HepG2 (cell line): ENCODE results near the gene PSMB3. TPM values are rescaled to one million over a fixed set of nuclear protein-coding genes. Genes with fewer than 3 reads are reported as not detected.
A peak's percentile ranks its signal among the peaks of the same experiment; 100 is the strongest.

Experiments
- AFF4 ChIP-seq: sonication (generic); formaldehyde crosslinking; IDR thresholded peaks from 2 replicates; pipeline ENCODE4 v1.4.0; 2020; ENCODE audit warnings: missing genetic modification reagents
- AGO1 ChIP-seq: fragments of 200-400 bp; formaldehyde crosslinking; IDR thresholded peaks from 2 replicates; pipeline ENCODE4 v1.6.1; 2017; ENCODE audit warnings: mild to moderate bottlenecking, low read depth, low read length, moderate library complexity; ENCODE audit not compliant: poor library complexity, severe bottlenecking
- DR1 ChIP-seq: sonication (generic); formaldehyde crosslinking; IDR thresholded peaks from 2 replicates; pipeline ENCODE4 v1.8.0; 2021; ENCODE audit warnings: mild to moderate bottlenecking, missing genetic modification reagents, inconsistent platforms
- FOXO4 ChIP-seq: sonication (generic); formaldehyde crosslinking; conservative IDR thresholded peaks from 2 replicates; pipeline ENCODE4 v1.8.1; 2023; ENCODE audit warnings: missing genetic modification reagents
- GABPA ChIP-seq, 2 experiments: IDR thresholded peaks; 2 replicates each; pipeline ENCODE4 v1.6.1; 2011 to 2016; ENCODE audit warnings: low read depth in 2 of 2, low read length in 1 of 2, missing biosample characterization in 1 of 2, missing genetic modification characterization in 1 of 2
- GLI4 ChIP-seq: sonication (generic); formaldehyde crosslinking; IDR thresholded peaks from 2 replicates; pipeline ENCODE4 v1.5.1; 2020; ENCODE audit warnings: missing genetic modification reagents, mild to moderate bottlenecking, moderate library complexity, borderline replicate concordance
- GPN1 ChIP-seq: sonication (generic); formaldehyde crosslinking; IDR thresholded peaks from 2 replicates; pipeline ENCODE4 v1.5.1; 2020; ENCODE audit warnings: missing genetic modification reagents, borderline replicate concordance
- NRL ChIP-seq: sonication (generic); formaldehyde crosslinking; IDR thresholded peaks from 2 replicates; pipeline ENCODE4 v1.5.0; 2020; ENCODE audit warnings: missing genetic modification reagents, mild to moderate bottlenecking, moderate library complexity, borderline replicate concordance
- PHF8 ChIP-seq: sonication (generic); formaldehyde crosslinking; IDR thresholded peaks from 2 replicates; pipeline ENCODE4 v1.5.0; 2020; ENCODE audit warnings: missing genetic modification reagents
- SKI ChIP-seq: fragments of 450-650 bp; IDR thresholded peaks from one replicate; pipeline ENCODE4 v1.6.1; 2018; ENCODE audit warnings: mild to moderate bottlenecking; ENCODE audit not compliant: partially characterized antibody
- TFDP1 ChIP-seq: IDR thresholded peaks from 2 replicates; pipeline ENCODE4 v1.6.1; 2016; ENCODE audit warnings: missing compliant biosample characterization, missing genetic modification reagents, borderline replicate concordance
- ZFY ChIP-seq: sonication (generic); formaldehyde crosslinking; IDR thresholded peaks from 2 replicates; pipeline ENCODE4 v1.4.0; 2020; ENCODE audit warnings: missing genetic modification reagents
- ZHX1 ChIP-seq: sonication (generic); formaldehyde crosslinking; IDR thresholded peaks from 2 replicates; pipeline ENCODE4 v1.8.1; 2022; ENCODE audit warnings: low read depth, mild to moderate bottlenecking, missing genetic modification reagents
- ZNF138 ChIP-seq: sonication (generic); formaldehyde crosslinking; IDR thresholded peaks from 2 replicates; pipeline ENCODE4 v1.5.0; 2020; ENCODE audit warnings: mild to moderate bottlenecking, low read depth, missing genetic modification reagents
- ZNF776 ChIP-seq: sonication (generic); formaldehyde crosslinking; IDR thresholded peaks from 2 replicates; pipeline ENCODE4 v1.4.0; 2020; ENCODE audit warnings: mild to moderate bottlenecking, missing genetic modification reagents
- polyA plus RNA-seq, 8 experiments: library from polyadenylated mRNA; depleted of rRNA in 3 of 8; stranded (reverse) in 7 of 8; unstranded in 1 of 8; fragments of >200 nt; fragmentation: Illumina TruSeq in 4 of 8; extraction: Trizol in 4 of 8; gene quantifications; 2 replicates each; pipeline versions ENCODE4 v1.2.1 to v1.2.3, GENCODE V29; 2011 to 2016; ENCODE audit warnings: low read depth in 4 of 8, missing spikeins in 1 of 8, mixed read lengths in 1 of 8; ENCODE audit not compliant: insufficient read depth in 1 of 8
- total RNA-seq, 5 experiments: library from RNA; depleted of rRNA; stranded (reverse); fragments of >200 nt; fragmentation: Illumina TruSeq; extraction: Trizol; gene quantifications; 2 replicates each; pipeline ENCODE4 v1.2.3, GENCODE V29; 2016; ENCODE audit warnings: low read depth in 1 of 5
- TF ChIP-seq, protein P1 (sequence below): sonication (generic); formaldehyde crosslinking; IDR thresholded peaks from 2 replicates; pipeline ENCODE4 v1.5.0; 2020; ENCODE audit warnings: missing genetic modification reagents

The PSMB3 gene
- total and polyA plus RNA-seq, 2 of the 13 experiments (the other 11 are each of a cell fraction or from before 2014, with no cell fraction given): 366 to 517 TPM

- TF ChIP-seq TFDP1 (peak; percentile 12; the same call in 1 of the 2 replicates), GLI4 (CRISPR knock-in tag) (peak; percentile 34; the same call in 1 of the 2 replicates), ZNF138 (no peak), ZFY (CRISPR knock-in tag) (peak; percentile 61), AGO1 (peak; percentile 86), PHF8 (no peak; the same call in 1 of the 2 replicates), GABPA (IDR thresholded peaks at IDR 0.05; ENCODE audit: low read depth, low read length) (0 out of 2 replicates have a peak, but pooled peaks have one; percentile 18), GABPA (CRISPR knock-in tag; IDR thresholded peaks at IDR 0.05; ENCODE audit: low read depth) (no peak), ZHX1 (CRISPR knock-in tag) (0 out of 2 replicates have a peak, but pooled peaks have one; percentile 32), NRL (CRISPR knock-in tag) (no peak), AFF4 (CRISPR knock-in tag) (peak; percentile 84), SKI (peak; percentile 18), FOXO4 (CRISPR knock-in tag) (no peak), GPN1 (CRISPR knock-in tag) (no peak), ZNF776 (no peak), DR1 (CRISPR knock-in tag) (no peak; the same call in 1 of the 2 replicates)
- TF ChIP-seq, protein P1, sequence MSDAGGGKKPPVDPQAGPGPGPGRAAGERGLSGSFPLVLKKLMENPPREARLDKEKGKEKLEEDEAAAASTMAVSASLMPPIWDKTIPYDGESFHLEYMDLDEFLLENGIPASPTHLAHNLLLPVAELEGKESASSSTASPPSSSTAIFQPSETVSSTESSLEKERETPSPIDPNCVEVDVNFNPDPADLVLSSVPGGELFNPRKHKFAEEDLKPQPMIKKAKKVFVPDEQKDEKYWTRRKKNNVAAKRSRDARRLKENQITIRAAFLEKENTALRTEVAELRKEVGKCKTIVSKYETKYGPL (CRISPR knock-in tag): peak; percentile 62; the same call in 1 of the 2 replicates
These were observed 47.7 kb upstream of the PSMB3 start, which contains the start of gene MLLT6 (continued) for GRCh38 chr17:38704606-38705522.
